Prostate gland (tissue), 2 donors: ENCODE data around the gene MFSD6.

Experiments used
- CTCF ChIP-seq, 4 experiments: fragments of 200-600 bp in 2 of 4; fragments of 450-650 bp in 2 of 4; sonication (generic) in 2 of 4; IDR thresholded peaks; 1 replicate in 3 of 4; 2 replicates in 1 of 4; pipeline ENCODE4 v1.5.1; 2016 to 2019; ENCODE audit warnings: antibody characterized with exemption in 4 of 4, mild to moderate bottlenecking in 2 of 4, moderate library complexity in 2 of 4
- POLR2AphosphoS5 ChIP-seq: sonication (generic); formaldehyde crosslinking; IDR thresholded peaks from one replicate; pipeline ENCODE4 v1.6.1; 2017; ENCODE audit warnings: antibody characterized with exemption

- TF ChIP-seq CTCF (IDR thresholded peaks at IDR 0.05) = no peak
- TF ChIP-seq POLR2AphosphoS5 = no peak
Observed at GRCh38 chr2:190418727-190419126, 10.6 kb downstream of the MFSD6 start.
